Medulla oblongata (tissue), 1 donor: ENCODE measurements around the gene PIF1.
"Not testable (repeated sequence)": the region's sequence is repeated elsewhere in the genome, so short reads cannot be mapped to it uniquely, and the experiment has no call there.

Source experiments
- DNase-seq: peaks from one replicate; pipeline ENCODE4 v3.0.0-alpha.2; 2015; ENCODE audit errors: extremely low spot score

The PIF1 gene

DNA sequence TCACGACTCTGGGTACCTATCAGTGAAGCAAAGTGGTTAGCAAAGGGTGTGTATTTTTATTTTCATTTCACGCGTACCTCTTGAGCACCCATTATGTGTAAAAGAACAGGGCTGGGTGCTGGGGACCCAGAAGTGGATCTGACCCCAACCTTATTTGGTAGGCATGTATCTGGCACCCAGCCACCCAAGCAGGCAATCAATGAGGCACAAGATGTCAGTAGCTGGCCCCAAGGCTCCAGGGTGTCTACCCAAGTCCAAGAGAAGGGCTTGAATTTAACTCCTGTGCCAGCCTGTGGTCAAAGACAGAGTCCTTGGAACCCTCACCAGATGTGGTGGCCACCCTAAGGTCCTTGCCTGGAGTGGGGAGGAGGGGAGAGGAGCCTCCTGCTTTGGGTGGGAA, 22.0 kb upstream of the PIF1 start:
- DNase-seq = no peak

DNA sequence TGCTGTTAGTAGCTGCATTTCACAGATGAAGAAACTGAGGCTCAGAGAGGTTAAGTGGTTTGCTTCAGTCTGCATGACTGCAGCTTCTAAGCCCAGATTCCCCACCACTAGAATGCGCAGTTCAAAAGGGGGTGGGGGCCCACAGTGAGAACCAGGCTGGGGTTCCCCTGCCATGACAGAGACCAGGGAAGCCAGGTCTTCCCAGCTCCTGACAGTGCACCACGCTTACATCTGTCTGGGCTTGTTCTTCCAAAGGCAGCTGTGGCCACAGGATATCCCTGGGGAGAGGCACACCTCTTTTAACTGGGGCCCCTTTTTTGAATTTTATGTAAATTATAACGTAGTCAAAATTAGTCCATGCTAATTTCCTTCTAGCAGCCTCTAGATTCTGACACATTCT, 21.6 kb upstream of the PIF1 start:
- DNase-seq = no peak

DNA sequence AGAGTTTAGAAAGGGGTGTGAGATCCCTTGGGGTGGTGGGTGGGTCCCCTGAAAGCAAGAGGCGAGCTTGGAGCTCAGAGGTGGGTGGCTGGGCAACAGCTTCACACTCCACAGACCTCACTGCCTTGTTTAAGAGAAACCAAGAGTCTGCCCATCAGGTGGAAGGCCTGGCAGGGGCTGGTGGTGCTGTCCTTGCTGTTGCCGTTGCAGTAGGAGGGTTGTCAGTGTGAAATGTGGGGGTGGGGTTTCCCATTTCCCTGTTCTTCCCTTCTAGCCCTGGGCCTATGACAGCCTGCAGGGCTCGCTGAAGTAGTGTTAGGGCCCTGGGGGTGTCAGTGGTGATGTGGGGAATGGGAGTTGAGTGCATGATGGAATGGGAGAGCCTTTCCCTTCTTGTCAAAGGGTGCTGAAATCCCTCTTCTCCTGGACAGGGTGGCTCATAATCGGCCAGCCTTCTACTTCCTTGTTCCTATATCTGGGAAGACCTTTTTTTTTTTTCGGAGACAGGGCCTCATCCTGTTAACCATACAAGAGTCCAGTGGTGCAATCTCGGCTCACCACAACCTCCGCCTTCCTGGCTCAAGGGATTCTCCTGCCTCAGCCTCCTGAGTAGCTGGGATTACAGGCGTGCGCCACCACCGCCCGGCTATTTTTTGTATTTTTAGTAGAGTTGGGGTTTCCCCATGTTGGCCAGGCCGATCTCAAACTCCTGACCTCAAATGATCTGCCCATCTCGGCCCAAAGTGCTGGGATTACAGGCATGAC, 20.6 kb upstream of the PIF1 start:
- DNase-seq = no peak

DNA sequence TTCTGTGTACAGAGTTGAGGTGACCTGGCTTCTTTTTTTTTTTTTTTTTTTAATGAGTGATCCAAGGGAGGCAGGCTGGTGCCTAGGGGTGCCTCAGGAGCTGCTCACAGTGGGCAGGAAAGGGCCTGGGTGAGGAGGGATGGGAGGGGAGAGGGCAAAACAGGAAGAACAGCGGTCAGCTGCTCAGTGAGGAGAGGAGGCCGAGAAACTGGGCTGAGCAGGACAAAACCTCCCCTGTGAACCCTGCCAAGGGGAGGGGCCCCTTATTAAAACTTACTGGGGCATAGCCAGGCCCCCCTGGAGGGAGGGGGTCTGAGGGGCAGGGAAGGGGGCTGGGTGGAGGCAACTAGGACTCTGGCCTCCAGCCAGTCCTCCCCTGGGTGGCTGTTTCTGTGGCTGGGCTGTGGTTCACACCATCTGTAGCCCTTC, 19.8 kb upstream of the PIF1 start:
- DNase-seq = peak; percentile 85

DNA sequence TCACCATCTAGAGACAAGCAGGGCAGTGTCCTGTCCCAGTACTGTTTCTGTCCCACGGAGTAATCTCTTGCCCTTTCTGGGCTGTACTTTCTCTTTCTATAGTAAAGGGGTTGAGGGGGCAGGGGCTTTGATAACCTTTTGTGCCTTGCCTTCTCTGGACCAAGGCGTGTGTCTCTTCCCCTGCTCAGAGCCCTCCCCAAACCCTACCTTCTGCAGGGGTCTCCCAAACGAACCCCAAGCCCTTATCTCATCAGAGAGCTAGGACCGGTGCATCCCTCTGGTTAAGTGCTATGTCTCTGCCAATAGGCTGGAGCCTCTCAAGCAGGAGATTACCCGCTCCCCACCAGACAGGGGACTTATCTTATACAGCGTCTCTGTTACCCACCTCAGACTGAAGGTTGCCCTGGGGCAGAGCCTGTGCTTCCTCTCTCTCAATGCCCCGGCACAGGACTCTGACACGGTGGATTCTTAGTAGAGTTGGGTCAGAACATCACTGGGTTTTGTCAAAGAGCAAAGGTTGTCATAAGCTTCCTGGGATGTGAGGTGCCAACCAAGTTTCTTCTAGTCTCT, 19.2 kb upstream of the PIF1 start:
- no peak for DNase-seq

DNA sequence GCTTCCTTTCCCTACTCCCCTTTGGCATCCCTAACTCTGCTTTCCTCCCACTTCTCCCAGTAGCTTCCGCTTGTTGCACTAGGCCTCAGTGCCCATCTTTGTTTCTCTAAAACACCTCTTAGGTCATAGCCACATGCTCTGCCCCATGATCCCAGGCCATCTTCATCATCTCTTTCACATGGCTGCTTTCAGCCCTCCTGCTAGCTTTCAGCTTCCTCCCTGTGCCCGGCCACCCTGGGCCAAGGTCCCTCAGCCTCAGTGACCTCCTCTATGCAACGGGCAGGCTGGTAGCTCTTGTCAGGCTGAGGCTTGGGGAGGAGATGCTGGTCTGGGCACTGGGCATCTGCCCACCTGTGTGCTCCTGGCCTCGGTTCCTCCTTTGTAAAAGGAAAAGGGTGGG, 18.5 kb upstream of the PIF1 start:
- DNase-seq = peak; percentile 61

DNA sequence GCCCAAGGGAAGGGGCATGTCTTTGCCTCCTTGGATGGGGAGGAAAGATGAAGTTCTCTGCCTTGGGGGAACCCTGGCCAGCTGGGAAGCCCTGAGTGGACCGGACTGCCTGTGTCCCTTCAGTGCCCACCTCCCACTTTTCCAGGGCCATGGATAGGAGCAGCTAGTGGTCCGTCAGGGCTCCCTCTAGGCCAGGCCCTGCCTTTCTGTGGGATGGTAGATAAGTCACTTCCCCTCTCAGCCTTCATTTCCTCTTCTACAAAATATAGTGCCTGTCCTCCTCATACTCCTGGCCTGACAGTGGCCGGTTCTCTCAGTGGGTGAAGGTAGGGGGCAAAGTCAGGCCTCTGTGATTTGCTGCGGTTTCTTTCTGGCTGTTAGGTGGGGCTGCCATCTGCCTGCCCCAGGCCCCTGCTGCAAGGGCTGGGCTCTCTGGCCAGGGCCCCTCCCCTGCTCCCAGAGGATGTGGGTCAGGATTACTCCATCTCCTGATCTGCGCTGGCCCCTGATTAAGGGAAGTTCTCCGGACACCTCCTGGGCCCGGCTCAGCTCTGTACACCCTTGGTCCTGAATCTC, 17.6 kb upstream of the PIF1 start:
- peak; percentile 49 for DNase-seq

DNA sequence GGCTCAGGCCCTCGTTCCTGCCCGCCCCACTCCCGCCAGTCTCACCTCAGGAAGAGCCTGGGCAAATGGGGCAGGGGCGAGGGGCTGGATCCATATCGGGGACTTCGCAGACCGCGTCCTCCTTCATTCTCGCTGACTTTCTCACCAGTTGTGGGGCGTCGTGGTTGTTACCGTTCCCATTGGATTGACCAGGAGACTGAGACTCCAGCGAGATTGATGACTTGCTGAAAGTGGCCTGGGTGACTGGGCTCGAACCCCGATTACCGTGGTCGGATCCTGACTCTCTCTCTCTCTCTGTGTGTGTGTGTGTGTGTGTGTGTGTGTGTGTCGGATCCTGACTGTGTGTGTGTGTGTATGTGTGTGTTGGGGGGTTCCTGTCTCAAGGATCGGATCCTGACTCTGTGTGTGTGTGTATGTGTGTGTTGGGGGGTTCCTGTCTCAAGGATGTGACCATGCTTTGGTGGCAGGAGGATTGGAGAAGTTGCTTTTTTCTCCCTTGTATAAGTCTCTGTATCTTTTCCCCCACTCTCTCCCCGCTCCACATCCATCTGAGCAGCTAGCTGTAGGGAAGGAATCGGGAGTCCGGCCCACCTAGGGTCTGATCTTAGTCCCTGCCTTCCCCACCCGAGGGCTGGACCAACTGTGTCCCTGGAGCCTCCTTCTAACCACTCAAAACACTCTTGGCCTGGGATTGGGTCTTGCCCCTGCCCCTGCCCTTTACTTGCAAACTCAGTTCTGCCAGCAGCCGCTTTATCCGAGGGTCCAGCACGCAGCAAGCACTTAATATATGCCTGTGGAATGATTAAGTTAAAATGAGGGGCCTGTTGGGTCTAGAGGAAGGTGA, 16.9 kb upstream of the PIF1 start:
- no peak for DNase-seq

DNA sequence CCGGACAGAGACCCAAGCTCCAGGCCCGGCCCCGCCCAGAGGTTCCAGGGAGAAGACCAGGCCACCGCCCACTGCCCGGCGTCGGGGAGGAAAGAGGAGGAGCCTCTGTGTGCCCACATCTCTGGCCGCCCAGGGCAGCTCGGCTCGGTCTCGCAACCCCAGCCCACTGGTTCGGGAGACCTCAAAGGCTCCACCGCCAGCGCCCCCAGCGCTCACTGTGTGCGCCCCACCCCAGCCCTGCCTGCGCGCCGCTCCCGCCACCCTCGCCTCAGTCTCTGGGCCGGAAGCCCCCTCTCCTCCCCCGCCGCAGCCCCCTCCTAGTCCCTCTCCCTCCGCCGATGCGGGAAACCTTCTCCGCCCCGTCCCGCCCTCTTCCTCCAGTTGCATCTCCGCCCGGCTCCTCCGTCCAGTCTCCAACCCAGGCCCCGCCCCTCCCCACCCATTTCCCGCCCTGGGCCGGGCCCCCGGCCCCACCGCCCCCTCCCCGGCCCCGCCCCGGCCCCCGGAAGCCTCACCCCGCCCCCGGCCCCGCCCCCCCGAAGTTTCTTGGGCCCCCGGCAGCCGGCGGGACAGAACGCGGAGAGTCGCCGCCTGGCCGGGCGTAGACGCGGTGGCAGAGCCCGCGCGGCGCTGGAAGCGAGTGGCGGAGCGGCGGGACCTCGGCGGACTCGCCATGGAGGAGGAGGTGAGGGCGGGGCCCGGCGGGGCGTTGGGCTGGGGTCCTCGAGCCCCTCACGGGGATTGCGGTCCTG, 16.1 kb upstream of the PIF1 start, which contains the start of gene PLEKHO2:
Gene PLEKHO2, plus strand, starts transcription at position 572 of the 752 bp plus-strand sequence. Its CDS starts 102 bp downstream, at position 674.
- peak; percentile 96 for DNase-seq

DNA sequence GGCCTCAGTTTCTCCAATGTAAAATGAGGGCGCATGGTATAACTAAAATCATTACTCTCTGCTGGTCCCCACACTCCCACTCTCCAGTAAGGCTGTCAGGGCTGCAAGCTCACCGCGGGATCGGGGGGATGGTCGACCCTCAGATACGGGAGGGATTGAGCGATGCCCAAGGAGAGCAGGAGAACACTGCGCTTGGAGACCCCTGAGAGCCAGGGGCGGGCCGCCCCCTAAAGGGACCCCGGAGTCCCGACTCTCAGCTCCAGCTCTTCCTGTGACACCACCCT, 15.6 kb upstream of the PIF1 start:
- no peak for DNase-seq

DNA sequence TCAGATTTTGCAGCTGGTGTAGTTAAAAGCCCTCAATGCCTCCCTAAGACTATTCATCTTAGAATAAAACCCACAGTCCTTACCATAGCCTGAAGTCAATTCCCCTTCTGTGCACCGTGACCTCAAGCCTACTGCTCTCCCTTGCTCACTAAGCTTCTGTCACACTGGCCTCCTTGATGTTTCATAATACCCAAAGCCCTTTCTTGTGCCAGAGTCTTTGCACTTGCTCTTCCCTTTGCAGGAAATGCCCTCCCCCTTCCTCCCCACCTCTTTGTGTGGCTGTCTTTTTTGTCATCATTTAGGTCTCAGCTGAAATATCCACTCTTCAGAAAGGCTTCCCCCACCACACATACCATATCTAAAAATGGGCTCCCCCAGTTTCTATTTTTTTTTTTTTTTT, 12.1 kb upstream of the PIF1 start:
- peak; percentile 32 for DNase-seq

DNA sequence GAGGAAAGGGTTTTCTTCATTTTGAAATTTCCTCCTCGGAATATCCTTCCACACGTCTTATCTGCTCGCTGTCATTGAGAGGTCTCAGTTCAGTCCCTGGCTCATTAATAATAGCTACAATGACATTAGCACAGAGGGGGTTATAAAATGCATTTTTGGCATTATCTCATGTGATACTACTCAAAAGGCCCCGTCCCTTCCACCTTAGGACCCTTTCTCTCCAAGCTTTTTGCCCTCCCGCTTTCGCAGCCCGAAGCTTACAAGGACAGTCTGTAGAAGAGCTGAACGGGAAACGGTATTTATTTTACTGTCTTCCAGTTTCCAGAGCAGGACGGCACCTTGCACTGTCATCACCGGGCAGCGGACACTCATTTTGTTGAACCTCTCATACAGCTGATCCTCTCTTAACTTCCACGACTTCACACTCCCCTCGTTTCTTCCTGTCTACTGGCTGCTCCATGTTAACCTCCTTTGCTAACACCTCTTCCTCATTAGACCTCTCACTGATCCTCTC, 10.6 kb upstream of the PIF1 start:
- DNase-seq = no peak

DNA sequence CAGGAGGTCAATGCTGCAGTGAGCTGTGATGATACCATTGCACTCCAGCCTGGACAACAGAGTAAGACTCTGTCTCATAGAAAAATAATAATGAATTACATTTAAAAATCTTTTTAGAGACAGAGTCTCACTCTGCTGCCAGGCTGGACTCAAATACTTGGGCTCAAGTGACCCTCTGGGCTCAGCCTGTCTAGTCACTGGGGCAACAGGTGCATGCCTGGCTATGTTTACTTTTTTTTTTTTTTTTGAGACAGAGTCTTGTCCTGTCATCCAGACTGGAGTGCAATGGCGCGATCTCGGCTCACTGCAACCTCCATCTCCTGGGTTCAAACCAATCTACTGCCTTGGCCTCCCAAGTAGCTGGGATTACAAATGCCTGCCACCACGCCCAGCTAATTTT, 8.2 kb upstream of the PIF1 start:
- no peak for DNase-seq

DNA sequence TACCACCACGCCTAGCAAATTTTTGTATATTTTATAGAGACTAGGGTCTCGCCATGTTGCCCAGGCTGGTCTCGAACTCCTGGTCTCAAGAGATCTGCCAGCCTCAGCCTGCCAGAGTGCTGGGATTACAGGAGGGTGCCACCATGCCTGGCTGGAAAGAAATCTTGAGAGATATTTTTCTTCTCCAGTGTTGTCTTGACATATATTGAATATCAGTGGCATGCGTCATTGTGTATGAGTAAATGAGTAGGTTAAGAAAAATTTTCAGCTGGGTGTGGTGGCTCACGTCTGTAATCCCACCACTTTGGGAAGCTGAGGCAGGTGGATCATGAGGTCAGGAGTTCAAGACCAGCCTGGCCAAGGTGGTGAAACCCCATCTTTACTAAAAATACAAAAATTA, 3.5 kb upstream of the PIF1 start:
- DNase-seq = no peak

DNA sequence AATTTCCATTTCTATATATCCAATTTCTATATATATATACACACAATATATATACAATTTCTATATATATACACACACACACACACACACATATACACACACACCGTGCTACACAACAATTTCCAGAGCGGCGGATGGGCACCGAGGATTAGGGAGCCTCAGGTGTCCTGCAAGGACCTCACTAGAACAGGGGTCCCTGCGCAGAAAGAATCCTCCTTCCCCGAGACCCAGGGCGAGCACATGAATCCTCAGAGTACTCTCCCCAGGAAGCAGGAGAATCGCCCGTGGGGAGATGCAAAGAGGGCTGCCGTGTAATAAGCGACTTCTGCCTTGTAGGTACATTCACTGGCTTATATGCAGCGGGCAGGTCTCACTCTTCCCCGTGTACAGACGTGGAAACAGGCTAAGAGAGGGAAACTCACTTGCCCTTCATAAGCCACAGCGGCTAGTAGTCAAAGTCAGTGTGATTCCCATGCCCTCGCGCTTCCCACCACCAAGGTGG, 467 bp downstream of the PIF1 start:
- no peak for DNase-seq

DNA sequence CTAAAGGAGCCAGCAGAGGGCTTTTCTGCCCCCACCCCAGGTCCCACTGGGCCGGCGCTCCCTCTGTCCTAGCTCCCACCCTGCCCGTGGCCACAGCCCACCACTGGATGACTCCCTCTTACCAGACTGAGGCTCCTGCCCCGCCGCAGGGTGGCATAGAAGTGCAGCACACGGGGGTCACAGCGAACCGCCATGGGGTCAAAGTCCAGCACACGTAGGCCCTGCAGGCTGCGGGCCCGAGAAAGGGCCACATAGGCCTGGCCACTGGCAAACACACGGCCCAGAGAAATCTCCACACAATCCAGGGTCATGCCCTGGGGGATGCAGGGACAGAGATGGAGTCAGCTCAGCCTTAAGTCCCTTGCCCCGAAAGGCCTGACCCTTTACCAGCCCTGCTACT, 9.0 kb downstream of the PIF1 start:
- DNase-seq = no peak

DNA sequence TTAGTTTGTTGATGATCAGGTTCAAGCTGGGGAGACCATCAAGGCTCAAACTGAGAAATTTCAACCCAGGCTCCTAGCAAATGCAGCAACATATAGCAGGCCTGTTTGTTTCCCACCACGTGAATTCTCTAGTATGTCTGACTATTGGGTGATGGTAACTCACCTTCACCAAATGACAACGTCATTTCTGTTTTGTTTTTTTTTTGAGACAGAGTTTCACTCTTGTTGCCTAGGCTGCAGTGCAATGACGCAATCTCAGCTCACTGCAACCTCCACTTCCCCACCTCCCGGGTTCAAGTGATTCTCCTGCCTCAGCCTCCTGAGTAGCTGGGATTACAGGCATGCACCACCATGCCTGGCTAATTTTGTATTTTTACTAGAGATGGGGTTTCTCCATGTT, 10.5 kb downstream of the PIF1 start:
- DNase-seq = not testable (repeated sequence)

DNA sequence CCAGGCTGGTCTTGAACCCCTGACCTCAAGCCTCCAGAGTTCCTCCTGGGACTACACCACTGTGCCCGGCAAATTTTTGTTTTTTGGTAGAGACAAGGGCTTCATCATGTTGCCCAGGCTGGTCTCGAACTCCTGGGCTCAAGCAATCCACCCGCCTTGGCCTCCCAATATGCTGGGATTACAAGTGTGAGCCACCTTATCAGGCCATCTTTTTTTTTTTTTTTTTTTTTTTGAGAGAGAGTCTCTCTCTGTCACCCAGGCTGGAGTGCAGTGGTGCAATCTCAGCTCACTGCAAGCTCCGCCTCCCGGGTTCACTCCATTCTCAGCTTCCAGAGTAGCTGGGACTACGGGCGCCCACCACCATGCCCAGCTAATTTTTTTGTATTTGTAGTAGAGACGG, 11.2 kb downstream of the PIF1 start:
- not testable (repeated sequence) for DNase-seq

DNA sequence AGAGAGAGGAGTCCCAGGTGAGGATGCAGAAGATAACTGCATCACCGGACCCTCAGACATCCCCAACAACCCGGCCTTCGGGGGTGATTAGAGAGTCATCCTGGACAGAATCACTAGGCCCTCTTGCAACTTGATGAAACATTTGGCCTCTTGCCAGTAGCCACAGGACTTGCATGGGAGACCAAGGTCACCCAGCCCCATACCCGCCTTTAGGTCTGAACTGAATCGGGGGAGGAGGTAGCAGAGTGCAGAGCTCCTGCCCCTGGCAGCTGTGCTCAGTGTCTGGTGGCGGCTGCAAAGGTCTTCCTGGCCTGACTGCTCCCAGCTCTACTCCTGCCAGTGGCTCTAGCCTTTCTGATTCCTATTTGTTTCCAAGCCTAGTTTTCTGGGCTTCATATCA, 12.4 kb downstream of the PIF1 start:
- DNase-seq = no peak

DNA sequence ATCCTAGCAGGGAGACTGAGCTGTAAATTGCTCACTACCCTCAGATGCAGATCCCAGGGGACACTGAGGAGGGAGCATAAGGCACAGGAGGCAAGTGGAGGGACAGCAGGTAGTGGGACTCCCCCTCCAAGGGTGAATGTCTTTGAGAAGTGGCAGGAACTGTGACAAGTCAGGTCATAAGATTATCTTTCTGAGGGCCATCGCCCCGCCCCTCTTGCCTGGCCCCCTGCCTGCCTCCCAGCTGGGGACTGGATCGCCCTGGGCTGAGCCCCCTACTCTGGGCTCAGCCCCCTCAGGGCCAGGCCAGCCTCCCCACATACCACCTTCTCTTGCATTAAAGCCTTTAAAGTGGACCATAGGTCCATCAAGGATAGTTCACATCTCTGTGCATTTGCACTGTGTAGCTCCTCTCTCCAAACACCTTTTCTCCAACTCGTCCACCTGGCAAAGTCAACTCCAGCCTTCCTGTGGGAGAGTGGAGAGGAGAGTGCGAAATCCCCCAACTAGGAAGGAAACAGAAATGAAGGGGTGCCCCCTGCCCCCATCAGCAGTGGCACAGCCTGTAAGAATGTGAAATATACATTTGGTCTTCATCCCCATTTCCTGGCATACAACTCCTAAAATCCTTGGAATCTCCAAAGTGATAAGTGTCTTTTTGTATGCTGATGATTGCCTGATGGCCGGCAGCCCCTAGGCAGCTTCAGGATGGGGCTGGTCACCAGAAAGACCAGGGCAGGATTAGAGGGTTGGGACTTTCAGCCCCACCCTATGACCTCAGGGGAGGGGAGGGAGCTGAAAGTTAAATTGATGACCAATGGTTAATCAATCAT, 14.7 kb downstream of the PIF1 start:
- no peak for DNase-seq
